IPS-NIHi11 (cell line): ENCODE data around the gene TCHP.

Experiments
- DNase-seq: peaks from one replicate; pipeline ENCODE4 v3.0.0; 2012; ENCODE audit warnings: mixed read lengths, low spot score

Gene TCHP

GRCh38 chr12:109932878-109933503 is 32.9 kb downstream of the TCHP start:
- no peak for DNase-seq

GRCh38 chr12:109934026-109934425 is 34.0 kb downstream of the TCHP start:
- no peak for DNase-seq

- DNase-seq = no peak
Measured at GRCh38 chr12:109937371-109937770, 37.3 kb downstream of the TCHP start.

GRCh38 chr12:109938947-109939346 is 38.9 kb downstream of the TCHP start:
- no peak for DNase-seq

GRCh38 chr12:109939504-109939903 is 39.4 kb downstream of the TCHP start:
- DNase-seq = no peak

- DNase-seq = no peak
Measured at GRCh38 chr12:109940339-109940923, 40.4 kb downstream of the TCHP start.

GRCh38 chr12:109943811-109944210 is 43.7 kb downstream of the TCHP start:
- DNase-seq = no peak

- peak; percentile 81 for DNase-seq
Measured at GRCh38 chr12:109944561-109945359, 44.7 kb downstream of the TCHP start.

GRCh38 chr12:109946505-109946904 is 46.4 kb downstream of the TCHP start:
- DNase-seq = peak; percentile 75

- no peak for DNase-seq
Measured at GRCh38 chr12:109946913-109947312, 46.8 kb downstream of the TCHP start.

- no peak for DNase-seq
Measured at GRCh38 chr12:109947521-109947920, 47.4 kb downstream of the TCHP start.

- DNase-seq = no peak
Measured at GRCh38 chr12:109948368-109948767, 48.3 kb downstream of the TCHP start.

- DNase-seq = no peak
Measured at GRCh38 chr12:109949089-109949488, 49.0 kb downstream of the TCHP start.

- no peak for DNase-seq
Measured at GRCh38 chr12:109950625-109951024, 50.6 kb downstream of the TCHP start.

GRCh38 chr12:109951136-109951535 is 51.1 kb downstream of the TCHP start:
- no peak for DNase-seq

GRCh38 chr12:109951751-109952150 is 51.7 kb downstream of the TCHP start:
- DNase-seq = peak; percentile 42

- DNase-seq = no peak
Measured at GRCh38 chr12:109952160-109952858, 52.2 kb downstream of the TCHP start.

GRCh38 chr12:109952873-109953272 is 52.8 kb downstream of the TCHP start:
- DNase-seq = no peak

GRCh38 chr12:109953656-109954055 is 53.6 kb downstream of the TCHP start:
- no peak for DNase-seq

GRCh38 chr12:109958374-109958773 is 58.3 kb downstream of the TCHP start:
- DNase-seq = no peak

- DNase-seq = no peak
Measured at GRCh38 chr12:109959411-109960093, 59.5 kb downstream of the TCHP start.

- DNase-seq = no peak
Measured at GRCh38 chr12:109961201-109961600, 61.1 kb downstream of the TCHP start.
